CD4-positive, alpha-beta T cell treated with Interleukin-1 beta for 1 hour (primary cell): ENCODE results near the gene TAF4.

Experiments used
- DNase-seq, 2 donors: peaks; one replicate each; pipeline ENCODE4 v3.0.0-alpha.2; 2020 to 2022

The TAF4 gene

GRCh38 chr20:61997891-61998290, 67.8 kb downstream of the TAF4 start:
- no peak for DNase-seq

- no peak for DNase-seq
Observed at GRCh38 chr20:61997372-61997771, 68.3 kb downstream of the TAF4 start.

GRCh38 chr20:61994546-61994945, 71.1 kb downstream of the TAF4 start:
- no peak for DNase-seq

- DNase-seq, result no peak
Observed at GRCh38 chr20:61993058-61993457, 72.6 kb downstream of the TAF4 start.

- DNase-seq, result no peak
Observed at GRCh38 chr20:61991476-61991875, 74.2 kb downstream of the TAF4 start.

- DNase-seq, result no peak
Observed at GRCh38 chr20:61990484-61990883, 75.2 kb downstream of the TAF4 start.

- peak; percentile 25 to 32 for DNase-seq
Observed at GRCh38 chr20:61989741-61990140, 75.9 kb downstream of the TAF4 start.

- DNase-seq, result no peak
Observed at GRCh38 chr20:61988665-61989064, 77.0 kb downstream of the TAF4 start.

- DNase-seq, result no peak
Observed at GRCh38 chr20:61986762-61987321, 78.8 kb downstream of the TAF4 start.

GRCh38 chr20:61985096-61985495, 80.6 kb downstream of the TAF4 start:
- DNase-seq, result no peak

- DNase-seq, result peak in 1 of 2 donors; percentile 24
Observed at GRCh38 chr20:61984431-61984830, 81.2 kb downstream of the TAF4 start.

GRCh38 chr20:61983965-61984364, 81.7 kb downstream of the TAF4 start:
- DNase-seq, result no peak

GRCh38 chr20:61982951-61983315, 82.7 kb downstream of the TAF4 start:
- DNase-seq, result no peak

GRCh38 chr20:61982191-61982950, 83.3 kb downstream of the TAF4 start:
- peak; percentile 12 to 30 for DNase-seq

- DNase-seq, result peak in 1 of 2 donors; percentile 30
Observed at GRCh38 chr20:61981691-61982090, 84.0 kb downstream of the TAF4 start.

- DNase-seq, result peak in 1 of 2 donors; percentile 29
Observed at GRCh38 chr20:61980647-61981583, 84.8 kb downstream of the TAF4 start.

- no peak for DNase-seq
Observed at GRCh38 chr20:61979701-61980635, 85.7 kb downstream of the TAF4 start.

- DNase-seq, result no peak
Observed at GRCh38 chr20:61979090-61979489, 86.6 kb downstream of the TAF4 start.

GRCh38 chr20:61978491-61978890, 87.2 kb downstream of the TAF4 start:
- DNase-seq, result no peak

GRCh38 chr20:61977419-61977786, 88.3 kb downstream of the TAF4 start:
- no peak for DNase-seq

- DNase-seq, result no peak
Observed at GRCh38 chr20:61976644-61977418, 88.8 kb downstream of the TAF4 start.

GRCh38 chr20:61976263-61976643, 89.4 kb downstream of the TAF4 start:
- DNase-seq, result no peak
